ENCODE data around the gene GFI1B. TPM values are rescaled to one million over a fixed set of nuclear protein-coding genes. Genes with fewer than 3 reads are reported as not detected.

The GFI1B gene
- total and polyA plus RNA-seq, 4 donors: 0.05 to 53.6 TPM; not detected in 2

- Histone ChIP-seq H3K36me3 (ENCODE audit: control insufficient read depth in 4 of 4, insufficient read depth in 3 of 4, low read depth in 1 of 4, low read length in 3 of 4) (peaks cover 0 to 7% (median 2%) of the 10 kb centered on the region in 4 donors), H3K9me3 (ENCODE audit: control insufficient read depth in 4 of 4, low read length in 3 of 4) (no peaks in the 10 kb centered on the region), H3K27me3 (ENCODE audit: control insufficient read depth in 4 of 4, insufficient read depth in 4 of 4, low read length in 3 of 4) (no peaks in the 10 kb centered on the region), H3K27ac (ENCODE audit: low read depth in 1 of 2, low read length in 2 of 2) (no peak overlapping the region), H3K9ac (ENCODE audit: low read depth in 1 of 2, low read length in 2 of 2) (no peak overlapping the region), H3K4me1 (ENCODE audit: control insufficient read depth in 4 of 4, insufficient read depth in 4 of 4, low read length in 3 of 4) (peaks cover 0 to 4% (median 1%) of the 10 kb centered on the region in 4 donors), H3K4me3 (ENCODE audit: low read depth in 1 of 3, low read length in 3 of 3) (no peak overlapping the region)
- 93% methylated on average over 7 of the region's 7 CpGs for WGBS
- TF ChIP-seq JUND (IDR thresholded peaks at IDR 0.05) (no peak), FOXA1 (IDR thresholded peaks at IDR 0.05) (no peak), GABPA (IDR thresholded peaks at IDR 0.05 in 1 of 2, conservative IDR thresholded peaks at IDR 0.05 in 1 of 2) (no peak), RXRA (IDR thresholded peaks at IDR 0.05) (no peak), HNF4A (conservative IDR thresholded peaks at IDR 0.05) (no peak), RAD21 (IDR thresholded peaks at IDR 0.05) (no peak), CTCF (IDR thresholded peaks at IDR 0.05; ENCODE audit: low read depth, low read length, missing input control) (no peak), TAF1 (conservative IDR thresholded peaks at IDR 0.05) (no peak), NR2F2 (IDR thresholded peaks at IDR 0.05) (no peak), ATF3 (IDR thresholded peaks at IDR 0.05) (no peak), FOXA2 (IDR thresholded peaks at IDR 0.05) (no peak)
- no peak for DNase-seq (ENCODE audit: low spot score)
Measured at GRCh38 chr9:132937463-132937901, 41.0 kb upstream of the GFI1B start.

GRCh38 chr9:132939169-132939568 lies 39.3 kb upstream of the GFI1B start:
- Histone ChIP-seq H3K9me3 (ENCODE audit: control insufficient read depth in 4 of 4, low read length in 3 of 4) (no peaks in the 10 kb centered on the region), H3K9ac (ENCODE audit: low read depth in 1 of 2, low read length in 2 of 2) (no peak overlapping the region), H3K27ac (ENCODE audit: low read depth in 1 of 2, low read length in 2 of 2) (no peak overlapping the region), H3K36me3 (ENCODE audit: control insufficient read depth in 4 of 4, insufficient read depth in 3 of 4, low read depth in 1 of 4, low read length in 3 of 4) (peaks cover 0 to 5% (median 2%) of the 10 kb centered on the region in 4 donors), H3K27me3 (ENCODE audit: control insufficient read depth in 4 of 4, insufficient read depth in 4 of 4, low read length in 3 of 4) (no peaks in the 10 kb centered on the region), H3K4me1 (ENCODE audit: control insufficient read depth in 4 of 4, insufficient read depth in 4 of 4, low read length in 3 of 4) (peaks cover 3 to 19% (median 15%) of the 10 kb centered on the region in 4 donors), H3K4me3 (ENCODE audit: low read depth in 1 of 3, low read length in 3 of 3) (no peak overlapping the region)
- WGBS: 95% methylated on average over 1 of the region's 1 CpG
- DNase-seq (ENCODE audit: low spot score): no peak
- TF ChIP-seq HNF4A (conservative IDR thresholded peaks at IDR 0.05): no peak
- no peak for TF ChIP-seq GABPA (IDR thresholded peaks at IDR 0.05 in 1 of 2, conservative IDR thresholded peaks at IDR 0.05 in 1 of 2)
- no peak for TF ChIP-seq FOXA1 (IDR thresholded peaks at IDR 0.05)
- TF ChIP-seq SP1 (IDR thresholded peaks at IDR 0.05): no peak
- TF ChIP-seq REST (IDR thresholded peaks at IDR 0.05): no peak
- no peak for TF ChIP-seq TAF1 (conservative IDR thresholded peaks at IDR 0.05)
- no peak for TF ChIP-seq YY1 (IDR thresholded peaks at IDR 0.05)
- TF ChIP-seq RAD21 (IDR thresholded peaks at IDR 0.05): no peak
- TF ChIP-seq MAX (IDR thresholded peaks at IDR 0.05): no peak
- no peak for TF ChIP-seq RXRA (IDR thresholded peaks at IDR 0.05)
- no peak for TF ChIP-seq CTCF (IDR thresholded peaks at IDR 0.05; ENCODE audit: low read depth, low read length, missing input control)
- TF ChIP-seq JUND (IDR thresholded peaks at IDR 0.05): no peak
